ENCODE results near the gene ANKRD10.

The ANKRD10 gene

GRCh38 chr13:110830331-110830730 lies 84.5 kb downstream of the ANKRD10 start:
- DNase-seq (ENCODE audit: low spot score) (no peak), ATAC-seq (ENCODE audit: low read depth) (no peak)
- TF ChIP-seq CTCF (IDR thresholded peaks at IDR 0.05; ENCODE audit: poor library complexity, severe bottlenecking) = no peak
- Histone ChIP-seq H3K27me3 (ENCODE audit: insufficient read depth, poor library complexity, severe bottlenecking) (no peaks in the 10 kb centered on the region), H3K4me3 (ENCODE audit: severe bottlenecking) (no peak overlapping the region), H3K4me1 (ENCODE audit: insufficient read depth, poor library complexity, severe bottlenecking) (no peaks in the 10 kb centered on the region), H3K36me3 (ENCODE audit: low read depth) (no peaks in the 10 kb centered on the region), H3K9me3 (ENCODE audit: severe bottlenecking) (no peaks in the 10 kb centered on the region), H3K27ac (ENCODE audit: poor library complexity, severe bottlenecking) (no peak overlapping the region)

DNA sequence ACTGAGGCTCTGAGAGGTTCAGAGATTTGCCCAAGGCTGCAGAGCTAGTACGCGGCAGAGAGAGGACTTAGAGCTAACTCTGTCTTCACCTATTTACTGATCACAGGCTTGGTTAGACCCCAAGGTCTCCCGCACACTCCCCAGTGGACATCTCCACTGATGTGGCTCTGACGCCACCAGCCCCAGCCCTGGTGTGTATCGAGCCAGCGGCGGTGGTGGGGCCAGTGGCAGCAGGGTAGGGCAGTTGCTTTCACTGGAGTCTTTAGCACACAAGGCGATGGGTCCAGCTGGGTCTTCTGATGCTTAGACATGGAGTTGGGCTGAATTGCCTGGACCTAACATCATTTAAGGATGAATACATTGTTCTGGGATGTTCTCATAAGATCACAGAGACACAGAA lies 85.4 kb downstream of the ANKRD10 start:
- DNase-seq (ENCODE audit: low spot score) (no peak), ATAC-seq (ENCODE audit: low read depth) (no peak)
- no peak for TF ChIP-seq CTCF (IDR thresholded peaks at IDR 0.05; ENCODE audit: poor library complexity, severe bottlenecking)
- no peaks in the 10 kb centered on the region for H3K4me1 ChIP-seq (ENCODE audit: insufficient read depth, poor library complexity, severe bottlenecking)
- no peaks in the 10 kb centered on the region for H3K27me3 ChIP-seq (ENCODE audit: insufficient read depth, poor library complexity, severe bottlenecking)
- no peak overlapping the region for H3K27ac ChIP-seq (ENCODE audit: poor library complexity, severe bottlenecking)
- no peak overlapping the region for H3K4me3 ChIP-seq (ENCODE audit: severe bottlenecking)
- H3K9me3 ChIP-seq (ENCODE audit: severe bottlenecking) = no peaks in the 10 kb centered on the region
- no peaks in the 10 kb centered on the region for H3K36me3 ChIP-seq (ENCODE audit: low read depth)

GRCh38 chr13:110828705-110829104 lies 86.2 kb downstream of the ANKRD10 start:
- H3K9me3 ChIP-seq (ENCODE audit: severe bottlenecking) = no peaks in the 10 kb centered on the region
- no peaks in the 10 kb centered on the region for H3K36me3 ChIP-seq (ENCODE audit: low read depth)
- H3K27me3 ChIP-seq (ENCODE audit: insufficient read depth, poor library complexity, severe bottlenecking) = no peaks in the 10 kb centered on the region
- H3K4me1 ChIP-seq (ENCODE audit: insufficient read depth, poor library complexity, severe bottlenecking) = no peaks in the 10 kb centered on the region
- DNase-seq (ENCODE audit: low spot score) (no peak), ATAC-seq (ENCODE audit: low read depth) (no peak)
- H3K27ac ChIP-seq (ENCODE audit: poor library complexity, severe bottlenecking) = no peak overlapping the region
- TF ChIP-seq CTCF (IDR thresholded peaks at IDR 0.05; ENCODE audit: poor library complexity, severe bottlenecking) = no peak
- no peak overlapping the region for H3K4me3 ChIP-seq (ENCODE audit: severe bottlenecking)

Data from RWPE2 (cell line).